Epidermal melanocyte (primary cell): Measurements from ENCODE around the gene KRT80.

ENCODE experiments used
- DNase-seq: peaks from one replicate; pipeline ENCODE4 v3.0.0; 2011; ENCODE audit warnings: low spot score; ENCODE audit not compliant: insufficient read length

The KRT80 gene

DNA sequence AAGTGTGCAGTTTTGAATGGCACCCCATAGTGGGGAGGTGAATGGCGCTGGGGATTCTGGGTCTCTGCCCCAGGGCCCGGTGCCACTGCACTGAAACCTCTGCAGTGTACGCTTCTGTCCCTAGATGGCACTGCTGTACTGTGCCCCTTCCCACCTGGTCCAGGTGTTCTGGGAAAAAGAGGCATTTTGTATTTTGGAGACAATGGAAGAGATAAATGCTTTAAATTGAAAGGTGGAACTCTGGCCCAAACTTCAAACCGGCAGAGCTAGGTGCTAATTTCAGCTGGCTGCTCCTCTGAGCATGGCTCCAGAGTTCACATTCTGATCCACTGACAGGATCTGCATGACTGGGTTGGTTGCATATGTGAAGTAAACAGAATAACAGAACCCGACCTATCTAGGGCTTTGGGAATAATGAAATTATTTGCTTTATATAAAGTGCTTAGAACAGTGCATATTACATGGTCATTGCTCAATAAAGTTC, 52.2 kb downstream of the KRT80 start:
- DNase-seq: no peak

DNA sequence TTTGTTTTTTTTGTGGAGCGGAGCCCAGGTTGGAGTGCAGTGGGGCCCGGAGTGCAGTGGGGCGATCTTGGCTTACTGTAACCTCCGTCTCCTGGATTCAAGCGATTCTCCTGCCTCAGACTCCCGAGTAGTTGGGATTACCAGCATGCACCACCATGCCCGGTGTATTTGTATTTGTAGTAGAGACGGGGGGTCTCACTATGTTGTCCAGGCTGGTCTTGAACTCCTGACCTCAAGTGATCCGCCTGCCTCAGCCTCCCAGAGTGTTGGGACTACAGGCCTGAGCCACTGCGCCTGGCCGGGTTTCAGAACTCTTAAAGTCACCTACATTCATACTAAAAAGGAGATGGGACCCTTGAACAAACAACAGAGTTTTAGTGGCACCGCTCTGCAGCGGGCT, 52.7 kb downstream of the KRT80 start:
- DNase-seq: no peak

DNA sequence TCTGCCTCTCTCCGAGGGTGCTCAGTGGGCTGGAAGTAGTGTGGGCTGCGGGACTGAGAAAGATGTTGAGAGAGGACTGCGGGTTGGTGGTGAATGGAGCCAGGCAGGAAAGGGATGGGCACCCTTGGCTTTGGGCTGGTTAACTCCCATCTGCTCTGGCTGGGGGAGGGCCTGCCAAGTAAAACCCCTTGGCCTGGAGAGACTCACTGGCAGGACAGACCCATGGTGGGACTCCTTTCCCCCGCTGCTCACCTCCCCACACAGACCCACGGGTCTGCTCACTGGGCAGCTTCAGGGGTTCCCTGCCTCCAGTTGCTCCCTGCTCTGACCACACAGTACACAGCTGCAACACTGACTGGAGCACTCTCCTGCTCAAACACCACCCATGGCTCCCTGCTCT, 54.1 kb downstream of the KRT80 start:
- DNase-seq: no peak

DNA sequence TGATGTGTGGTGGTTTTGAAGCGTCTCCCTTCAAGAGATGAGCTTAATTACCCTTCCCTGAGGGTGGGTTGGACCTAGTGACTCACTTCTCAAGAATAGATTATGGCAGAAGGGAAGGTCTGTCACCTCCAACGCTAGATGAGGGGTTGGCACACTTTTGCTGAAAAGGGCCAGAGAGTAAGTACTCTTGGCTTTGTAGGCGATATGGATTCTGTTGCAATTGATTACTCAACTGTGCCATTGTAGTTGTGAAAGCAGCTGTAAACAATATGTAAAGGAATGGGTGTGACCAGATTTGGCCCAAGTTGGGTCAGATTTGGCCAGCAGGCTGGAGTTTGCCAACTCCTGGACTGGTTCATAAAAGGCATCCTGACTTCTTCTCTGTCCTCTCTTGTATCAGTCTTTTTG, 59.1 kb downstream of the KRT80 start:
- peak; percentile 13 for DNase-seq

DNA sequence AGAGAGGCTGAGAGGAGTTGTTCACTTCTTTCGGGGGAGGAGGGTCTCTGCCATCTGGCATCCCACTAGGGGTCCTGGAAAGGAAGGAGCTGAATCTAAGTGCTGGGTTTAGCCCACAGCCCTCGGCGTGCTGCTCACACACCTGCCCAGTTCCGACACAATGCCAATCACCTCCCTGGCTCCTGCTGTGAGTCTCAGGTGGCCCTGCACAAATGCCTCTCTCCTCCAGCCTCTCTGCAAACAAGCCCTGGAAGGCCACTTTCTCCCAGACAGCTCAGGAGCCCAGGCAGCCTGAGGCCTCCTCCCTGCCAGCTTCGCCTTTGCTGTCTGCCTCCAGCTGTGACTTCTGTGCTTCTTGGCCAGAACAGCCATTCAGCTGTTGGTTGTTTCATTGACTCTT, 61.1 kb downstream of the KRT80 start:
- DNase-seq: no peak

DNA sequence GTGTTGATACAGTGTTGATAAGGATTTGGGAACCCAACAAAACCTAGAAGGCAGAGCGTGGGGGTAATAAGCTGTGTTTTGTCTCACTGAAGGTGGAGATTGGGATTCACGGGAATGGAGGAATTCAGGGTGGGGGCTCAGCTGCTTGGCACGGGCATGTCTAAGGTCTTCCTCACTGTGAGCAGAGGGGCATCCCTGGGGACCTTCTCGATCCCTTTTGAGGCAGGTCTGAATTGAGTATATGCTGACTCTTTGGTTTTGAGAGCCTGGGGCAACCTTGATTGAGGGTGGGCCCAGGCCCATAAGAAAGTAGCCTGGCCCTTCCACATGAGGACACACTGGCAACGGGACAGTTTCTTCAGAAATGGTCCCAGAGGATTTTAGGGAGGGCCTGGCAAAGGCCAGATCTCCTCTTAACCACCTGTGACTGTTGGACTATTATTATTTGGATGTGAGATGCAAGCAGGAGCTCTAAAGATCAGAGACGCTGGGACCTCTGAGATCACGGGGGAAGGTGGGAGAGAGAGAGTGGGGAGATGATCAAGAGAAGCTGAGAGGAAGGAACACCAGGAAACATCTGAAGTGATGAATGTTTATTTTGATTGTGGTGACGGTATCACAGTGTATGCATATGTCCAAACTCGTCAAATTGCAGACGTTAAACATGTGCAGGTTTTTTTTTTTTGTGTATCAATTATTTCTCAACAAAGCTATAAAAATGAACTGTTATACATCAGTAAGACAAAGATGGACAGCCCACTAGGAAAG, 63.9 kb downstream of the KRT80 start:
- DNase-seq: no peak

DNA sequence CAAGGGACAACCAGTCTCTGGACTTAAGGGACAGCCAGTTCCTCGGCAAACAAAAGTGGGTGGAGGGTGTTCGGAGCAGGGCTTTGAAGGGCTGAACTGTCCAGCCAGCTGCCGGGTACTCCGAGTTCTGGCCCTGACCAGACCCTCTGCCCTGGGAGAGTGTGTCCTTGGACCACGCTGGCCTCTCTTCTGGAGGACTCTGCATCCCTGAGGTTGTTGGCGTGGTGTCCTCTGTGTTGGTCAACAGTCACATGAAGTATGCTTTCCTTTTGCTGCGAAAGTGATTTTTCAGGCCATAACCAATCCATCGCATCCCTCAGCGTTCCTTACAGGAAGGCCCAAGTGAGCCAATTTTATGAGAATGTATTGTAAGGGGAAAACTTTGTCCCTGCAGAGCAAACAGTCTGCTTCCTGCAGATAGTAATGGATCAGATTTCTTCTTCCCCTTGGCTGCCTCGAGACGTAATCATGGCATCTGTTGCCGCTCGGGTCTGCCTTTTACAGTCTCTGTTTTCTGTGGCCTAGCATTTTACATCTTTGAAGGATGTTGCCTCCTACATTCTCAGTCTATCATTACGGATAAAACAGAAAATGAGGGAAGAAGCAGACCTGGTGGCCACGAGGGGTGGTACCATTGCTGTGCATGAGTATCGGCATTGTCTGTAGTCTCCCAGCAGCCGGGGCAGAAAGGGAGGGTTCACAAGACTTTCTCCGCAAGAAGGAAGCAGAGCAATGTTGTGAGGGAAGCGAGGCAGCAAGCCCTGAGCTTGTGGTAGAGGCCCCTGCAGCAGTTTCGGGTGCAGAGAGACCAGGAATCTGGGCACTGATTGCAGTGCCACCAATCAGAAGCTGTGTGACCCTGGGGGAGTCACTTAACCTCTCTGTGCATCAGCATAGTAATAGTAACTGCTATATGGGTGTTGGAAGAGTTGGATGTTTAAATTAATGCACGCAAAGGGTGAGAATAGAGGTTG, 64.9 kb downstream of the KRT80 start:
- DNase-seq: no peak

DNA sequence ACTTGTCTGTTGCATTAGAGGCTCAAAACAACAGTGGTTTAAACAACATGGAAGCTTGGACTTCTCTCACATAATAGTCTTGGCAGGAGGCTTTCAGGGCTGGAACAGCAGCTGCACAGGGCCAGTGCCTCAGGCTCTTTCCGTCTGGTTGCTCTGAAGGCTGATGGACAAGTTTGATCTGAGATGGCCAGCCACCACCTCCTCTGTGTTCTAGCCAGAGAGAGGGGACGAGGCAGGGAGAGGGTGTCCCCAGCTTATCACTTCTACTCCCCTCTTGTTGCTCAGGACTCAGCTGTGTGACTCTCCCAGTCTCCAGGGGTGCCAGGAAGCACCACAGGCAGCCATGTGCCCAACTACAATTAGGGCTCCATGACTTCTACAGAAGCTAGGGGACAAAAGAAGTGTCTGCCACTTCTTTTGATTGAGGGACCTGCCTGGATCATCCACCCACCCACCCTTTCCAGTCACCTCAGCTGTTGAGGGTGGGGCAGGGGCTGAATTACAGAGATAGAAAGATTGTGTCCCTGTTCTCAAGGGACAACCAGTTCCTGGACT, 65.7 kb downstream of the KRT80 start:
- no peak for DNase-seq

DNA sequence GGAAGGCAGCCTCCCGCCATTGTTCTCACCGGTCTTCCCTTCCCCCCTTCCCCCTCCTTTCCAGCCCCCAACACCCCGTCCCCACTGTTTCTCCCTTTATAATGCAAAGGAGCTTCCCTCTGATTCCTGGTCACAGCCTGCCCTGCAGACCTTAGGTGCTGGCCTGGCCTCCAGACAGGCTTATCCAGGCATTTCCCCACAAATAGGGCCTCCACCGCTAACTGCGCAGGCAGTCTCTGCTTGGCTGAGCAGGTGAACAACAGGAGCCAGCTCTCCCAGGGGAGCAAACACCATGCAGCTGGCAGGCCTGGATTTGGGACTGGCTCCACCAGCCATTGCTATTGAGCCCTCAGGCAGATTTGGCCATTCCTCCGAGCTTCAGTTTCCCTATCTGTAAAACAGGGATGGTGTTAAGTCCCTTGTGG, 66.3 kb downstream of the KRT80 start:
- no peak for DNase-seq

DNA sequence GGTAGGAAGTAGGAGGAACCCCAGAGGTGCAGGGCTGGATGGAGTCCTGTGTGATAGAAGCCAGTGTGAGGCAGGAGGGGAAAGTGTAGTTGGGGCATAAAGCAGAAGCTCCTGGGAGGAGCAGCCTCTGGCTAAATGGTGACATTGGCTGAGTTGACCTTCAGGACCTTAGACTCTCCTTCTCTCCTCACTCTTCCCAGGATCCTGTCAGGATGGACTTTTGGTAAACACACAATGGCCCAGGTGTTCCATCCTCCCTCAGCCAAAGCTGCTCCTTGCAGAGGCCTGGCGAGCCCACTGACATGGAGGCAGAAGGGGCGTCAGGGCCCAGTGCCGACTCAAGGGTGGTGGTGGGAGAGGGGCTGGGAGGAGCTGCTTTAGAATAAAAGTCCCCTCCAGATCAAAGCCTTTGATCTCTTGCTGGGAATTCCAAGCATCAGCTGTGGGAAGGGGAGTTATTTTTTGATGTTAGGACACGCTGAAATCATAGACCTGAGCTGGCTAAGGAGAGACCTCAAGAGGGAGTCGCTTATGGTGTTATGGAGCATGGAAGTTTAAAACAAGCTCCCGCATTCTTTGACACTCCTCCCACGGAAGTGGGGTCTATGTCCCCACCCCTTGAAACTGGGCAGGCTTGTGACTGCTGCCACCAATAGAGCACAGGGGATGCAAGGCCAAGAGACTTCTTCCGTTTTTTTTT, 68.2 kb downstream of the KRT80 start:
- DNase-seq: no peak

DNA sequence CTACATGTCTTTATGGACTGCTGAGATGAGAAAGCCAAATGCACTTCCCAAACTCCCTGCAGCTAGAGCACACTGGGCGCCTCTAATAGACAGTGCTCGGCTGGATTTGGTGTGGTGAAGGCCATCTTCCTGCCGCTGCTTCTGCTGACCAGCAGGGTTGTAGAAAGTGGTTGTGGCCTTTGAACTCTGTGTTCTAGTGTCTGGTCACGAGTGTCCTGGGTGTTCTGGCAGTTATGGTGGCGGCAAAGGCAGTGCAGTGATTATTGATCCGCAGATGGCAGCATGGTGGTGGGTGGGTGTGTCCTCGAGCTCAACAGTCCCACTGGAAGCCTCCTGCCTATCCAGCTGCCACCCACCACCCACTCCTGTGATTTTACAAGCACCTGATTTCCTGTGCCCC, 68.9 kb downstream of the KRT80 start:
- DNase-seq: no peak

DNA sequence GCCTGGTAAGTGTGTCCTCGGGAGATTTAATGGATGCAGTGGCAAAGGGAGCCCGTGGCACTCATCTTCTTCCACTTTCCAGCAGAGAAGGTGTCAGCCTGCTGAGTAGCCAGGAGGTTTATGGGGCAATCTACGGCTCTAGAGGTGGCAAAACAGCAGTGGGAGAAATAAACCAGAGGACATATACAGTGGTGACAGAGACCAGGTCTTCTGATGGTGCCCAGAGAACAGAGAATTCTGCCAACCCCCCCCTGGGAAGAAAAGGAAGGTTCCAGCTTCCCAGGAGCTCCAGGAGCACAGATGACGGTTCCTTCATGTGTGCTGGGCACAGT, 69.3 kb downstream of the KRT80 start:
- DNase-seq: no peak

DNA sequence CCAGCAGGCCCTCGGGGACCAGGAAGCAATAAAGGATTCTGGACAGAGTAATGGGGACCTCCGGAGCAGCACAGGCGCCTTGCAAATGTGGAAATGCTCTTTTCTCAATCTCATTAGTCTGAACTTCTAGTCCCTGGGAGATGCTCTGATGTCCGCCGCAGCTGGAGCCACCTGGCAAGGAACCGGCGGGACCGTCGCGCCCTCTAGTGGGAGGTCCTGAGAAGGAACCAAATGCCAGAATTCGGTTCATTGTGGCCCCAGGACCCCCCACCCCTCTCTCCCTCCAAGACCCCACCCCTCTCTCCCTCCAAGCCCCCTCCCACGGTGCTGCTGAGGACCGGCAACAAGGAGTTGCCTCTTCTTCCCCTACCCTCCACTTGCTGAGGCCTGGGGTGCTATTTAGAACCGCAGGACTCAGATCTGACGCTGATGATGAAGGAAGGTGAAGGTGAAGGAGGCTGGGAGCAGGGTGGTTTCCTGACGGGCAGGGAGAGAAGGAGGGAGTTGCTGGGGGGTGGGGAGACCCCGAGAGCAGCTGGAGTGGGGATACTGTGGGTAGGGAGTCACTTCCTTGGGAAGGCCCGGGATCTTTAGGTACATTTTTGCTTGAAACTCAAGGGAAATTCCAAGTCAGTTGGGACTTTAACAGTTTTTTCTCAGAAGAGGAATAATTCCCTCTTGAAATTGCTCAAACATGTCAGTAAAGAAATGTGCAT, 69.8 kb downstream of the KRT80 start:
- peak; percentile 53 for DNase-seq

DNA sequence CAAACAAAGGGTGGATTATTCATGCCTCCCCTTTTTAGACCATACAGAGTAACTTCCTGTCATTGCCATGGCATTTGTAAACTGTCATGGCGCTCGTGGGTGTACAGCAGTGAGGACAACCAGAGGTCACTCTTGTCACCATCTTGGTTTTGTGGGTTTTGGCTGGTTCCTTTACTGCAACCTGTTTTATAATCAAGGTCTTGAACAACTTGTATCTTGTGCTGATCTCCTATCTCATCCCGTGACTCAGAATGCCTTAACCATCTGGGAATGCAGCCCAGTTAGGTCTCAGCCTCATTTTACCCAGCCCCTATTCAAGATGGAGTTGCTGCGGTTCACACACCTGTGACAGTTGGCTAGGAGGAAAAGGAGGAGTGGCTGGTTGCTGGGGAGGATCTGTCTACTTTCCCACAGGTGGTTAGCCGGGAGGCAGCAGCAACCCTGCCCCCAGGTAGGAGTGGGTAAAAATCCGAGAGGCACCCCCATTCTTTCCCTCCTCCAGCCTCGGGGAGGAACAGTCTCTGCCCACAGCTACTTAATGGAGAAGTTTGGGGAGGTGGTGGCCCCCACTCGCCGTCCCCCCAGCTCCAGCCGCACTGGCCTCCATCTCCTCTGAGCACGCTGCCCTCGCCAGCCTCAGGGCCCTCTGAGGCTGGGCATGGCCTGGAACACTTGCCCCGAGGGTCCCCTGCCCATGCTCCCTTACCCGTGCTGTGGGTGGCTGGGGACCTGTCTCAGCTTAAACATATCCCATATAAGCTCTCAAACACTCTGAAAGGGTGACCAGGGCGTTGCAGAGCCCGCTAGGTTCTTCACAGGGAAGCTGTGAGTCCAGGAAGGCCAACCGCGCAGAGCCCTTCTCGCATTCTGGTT, 70.6 kb downstream of the KRT80 start:
- no peak for DNase-seq

DNA sequence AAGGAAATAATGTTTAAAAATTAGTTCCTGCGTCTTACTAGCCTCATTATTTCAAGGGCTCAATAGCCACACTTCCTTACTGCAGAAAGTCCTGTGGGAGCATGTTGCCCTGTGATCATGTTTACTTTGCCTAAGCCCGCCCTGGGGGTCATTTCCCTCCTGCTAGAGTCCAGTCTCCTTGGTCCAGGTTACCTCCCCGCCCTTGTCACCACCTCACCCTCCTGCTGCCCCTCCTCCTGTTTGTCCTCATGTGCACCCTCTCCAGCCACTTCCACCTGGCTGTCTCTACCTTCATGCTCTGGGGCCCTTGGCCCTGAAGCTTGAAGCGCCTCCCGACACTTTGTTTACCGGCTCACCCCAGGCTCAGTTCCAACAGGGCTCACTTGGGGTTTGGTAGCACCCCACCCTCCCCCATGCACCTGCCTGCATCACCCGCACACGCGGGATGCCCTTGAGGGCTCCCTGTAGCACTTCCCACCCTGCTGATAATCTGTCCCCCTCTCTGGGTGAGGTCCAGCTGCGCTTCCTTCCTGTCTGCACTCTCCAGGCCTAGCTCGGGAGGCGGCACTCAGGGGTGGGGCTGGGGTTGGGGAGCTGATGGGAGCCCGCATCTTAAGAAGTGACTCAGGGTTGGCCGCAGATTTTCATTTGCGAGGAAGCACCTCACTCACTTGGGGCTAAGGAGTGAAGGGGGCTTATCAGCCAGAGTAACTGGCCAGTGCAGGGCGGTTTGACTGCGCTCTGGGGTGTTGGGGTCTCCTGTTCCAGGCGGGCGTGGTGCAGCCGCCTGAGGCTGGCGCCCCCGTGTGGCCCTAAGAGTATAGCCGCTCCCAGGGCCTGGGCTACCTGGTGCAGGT, 72.2 kb downstream of the KRT80 start:
- no peak for DNase-seq
